Thoracic aorta (tissue), 2 donors: ENCODE results near the gene TRPM2. TPM values are rescaled to one million over a fixed set of nuclear protein-coding genes. Genes with fewer than 3 reads are reported as not detected.

ENCODE experiments used
- ATAC-seq: fragments of 150-250 bp; one replicate; pipeline ENCODE4 v1.8.0; 2017; ENCODE audit warnings: low read depth; ENCODE audit not compliant: insufficient number of reproducible peaks, low FRiP score
- DNase-seq: peaks from one replicate; pipeline ENCODE4 v3.0.0-alpha.2; 2020; ENCODE audit warnings: low spot score
- H3K27ac ChIP-seq, 2 donors: fragments of 200-600 bp; sonication (generic); 1 replicate in 1 of 2; 2 replicates in 1 of 2; pipeline ENCODE4 v1.5.1; 2016; ENCODE audit warnings: mild to moderate bottlenecking in 2 of 2, moderate library complexity in 2 of 2
- H3K27me3 ChIP-seq: fragments of 200-600 bp; sonication (generic); replicated peaks from 2 replicates; pipeline ENCODE4 v1.6.0; 2016; ENCODE audit warnings: mild to moderate bottlenecking; ENCODE audit not compliant: insufficient read depth
- H3K36me3 ChIP-seq: fragments of 200-600 bp; sonication (generic); one replicate; pipeline ENCODE4 v1.5.1; 2016
- H3K4me1 ChIP-seq, 2 donors: fragments of 200-600 bp; sonication (generic); 1 replicate in 1 of 2; 2 replicates in 1 of 2; pipeline versions ENCODE4 v1.5.1 to v1.6.0; 2016; ENCODE audit warnings: low read depth in 2 of 2, mild to moderate bottlenecking in 1 of 2; ENCODE audit not compliant: control insufficient read depth in 1 of 2
- H3K4me3 ChIP-seq: fragments of 200-600 bp; sonication (generic); 2 replicates; pipeline ENCODE4 v1.5.1; 2016; ENCODE audit warnings: mild to moderate bottlenecking
- H3K9me3 ChIP-seq: fragments of 200-600 bp; sonication (generic); 2 replicates; pipeline ENCODE4 v1.5.1; 2016
- total RNA-seq, 2 donors: library from RNA; depleted of rRNA; stranded (reverse); fragments of >200 nt; gene quantifications; one replicate each; pipeline versions ENCODE4 v1.1.0 to v1.2.3, GENCODE V29; 2016
- TF ChIP-seq, protein P1 (sequence below): fragments of 200-600 bp; sonication (generic); IDR thresholded peaks from one replicate; pipeline ENCODE4 v1.5.1; 2019; ENCODE audit warnings: antibody characterized with exemption

The TRPM2 gene
- total RNA-seq, 2 donors from 2014 or later: 10.4 to 12.9 TPM

DNA sequence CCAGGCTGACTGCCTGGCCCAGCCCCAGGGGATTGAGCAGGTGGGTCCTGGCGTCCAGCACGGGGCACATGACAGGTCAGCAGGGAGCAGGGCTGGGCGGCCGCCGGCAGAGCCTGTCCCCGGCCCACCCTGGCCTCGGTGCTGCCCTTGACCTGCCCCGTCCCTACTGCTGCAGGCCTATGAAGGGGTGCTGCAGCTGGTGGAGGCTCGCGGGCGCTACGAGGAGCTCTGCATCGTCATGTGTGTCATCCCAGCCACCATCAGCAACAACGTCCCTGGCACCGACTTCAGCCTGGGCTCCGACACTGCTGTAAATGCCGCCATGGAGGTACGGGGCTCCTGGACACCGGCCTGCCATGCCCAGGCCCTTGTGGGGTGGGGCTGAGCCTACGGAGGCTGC, 29.8 kb upstream of the TRPM2 start:
- ATAC-seq: no peak
- DNase-seq: no peak
- H3K36me3 ChIP-seq: peaks cover 36% of the 10 kb centered on the region
- no peaks in the 10 kb centered on the region for H3K4me1 ChIP-seq
- no peaks in the 10 kb centered on the region for H3K27me3 ChIP-seq
- TF ChIP-seq, protein P1, sequence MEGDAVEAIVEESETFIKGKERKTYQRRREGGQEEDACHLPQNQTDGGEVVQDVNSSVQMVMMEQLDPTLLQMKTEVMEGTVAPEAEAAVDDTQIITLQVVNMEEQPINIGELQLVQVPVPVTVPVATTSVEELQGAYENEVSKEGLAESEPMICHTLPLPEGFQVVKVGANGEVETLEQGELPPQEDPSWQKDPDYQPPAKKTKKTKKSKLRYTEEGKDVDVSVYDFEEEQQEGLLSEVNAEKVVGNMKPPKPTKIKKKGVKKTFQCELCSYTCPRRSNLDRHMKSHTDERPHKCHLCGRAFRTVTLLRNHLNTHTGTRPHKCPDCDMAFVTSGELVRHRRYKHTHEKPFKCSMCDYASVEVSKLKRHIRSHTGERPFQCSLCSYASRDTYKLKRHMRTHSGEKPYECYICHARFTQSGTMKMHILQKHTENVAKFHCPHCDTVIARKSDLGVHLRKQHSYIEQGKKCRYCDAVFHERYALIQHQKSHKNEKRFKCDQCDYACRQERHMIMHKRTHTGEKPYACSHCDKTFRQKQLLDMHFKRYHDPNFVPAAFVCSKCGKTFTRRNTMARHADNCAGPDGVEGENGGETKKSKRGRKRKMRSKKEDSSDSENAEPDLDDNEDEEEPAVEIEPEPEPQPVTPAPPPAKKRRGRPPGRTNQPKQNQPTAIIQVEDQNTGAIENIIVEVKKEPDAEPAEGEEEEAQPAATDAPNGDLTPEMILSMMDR: no peak
- H3K9me3 ChIP-seq: no peaks in the 10 kb centered on the region
- H3K4me3 ChIP-seq: no peak overlapping the region
- H3K27ac ChIP-seq: no peak overlapping the region

DNA sequence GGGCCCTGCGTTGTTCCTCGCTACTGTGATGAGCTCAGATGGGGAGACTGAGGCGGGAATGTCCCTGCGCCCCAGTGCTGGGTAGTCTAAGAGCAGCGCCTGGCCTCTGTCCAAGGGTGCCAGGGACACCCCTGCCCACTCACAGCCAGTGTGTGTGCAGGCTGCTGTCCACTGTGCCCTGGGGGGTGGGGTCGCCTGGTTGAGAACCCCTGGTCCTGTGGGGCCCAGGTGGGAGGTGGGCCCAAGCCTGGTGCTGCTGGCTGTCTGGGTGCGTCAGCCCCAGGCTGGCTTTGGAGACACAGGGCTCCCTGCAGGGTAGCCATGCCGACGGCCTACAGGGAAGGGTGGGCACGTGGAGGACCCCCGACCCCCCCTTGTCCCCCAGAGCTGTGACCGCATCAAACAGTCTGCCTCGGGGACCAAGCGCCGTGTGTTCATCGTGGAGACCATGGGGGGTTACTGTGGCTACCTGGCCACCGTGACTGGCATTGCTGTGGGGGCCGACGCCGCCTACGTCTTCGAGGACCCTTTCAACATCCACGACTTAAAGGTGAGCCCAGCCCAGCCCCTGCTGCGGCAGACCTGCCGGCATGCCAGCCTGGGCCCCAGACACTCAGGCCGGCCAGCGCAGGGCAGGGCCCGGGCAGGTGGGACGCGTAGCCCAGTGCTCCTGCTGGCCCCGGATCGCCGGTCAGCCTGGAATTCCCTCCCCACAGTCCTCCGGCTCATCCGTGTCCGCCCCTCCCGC, 29.1 kb upstream of the TRPM2 start:
- peaks cover 36% of the 10 kb centered on the region for H3K36me3 ChIP-seq
- H3K9me3 ChIP-seq: no peaks in the 10 kb centered on the region
- no peak overlapping the region for H3K27ac ChIP-seq
- TF ChIP-seq, protein P1: no peak
- no peaks in the 10 kb centered on the region for H3K27me3 ChIP-seq
- DNase-seq (no peak), ATAC-seq (no peak)
- no peaks in the 10 kb centered on the region for H3K4me1 ChIP-seq
- H3K4me3 ChIP-seq: no peak overlapping the region

DNA sequence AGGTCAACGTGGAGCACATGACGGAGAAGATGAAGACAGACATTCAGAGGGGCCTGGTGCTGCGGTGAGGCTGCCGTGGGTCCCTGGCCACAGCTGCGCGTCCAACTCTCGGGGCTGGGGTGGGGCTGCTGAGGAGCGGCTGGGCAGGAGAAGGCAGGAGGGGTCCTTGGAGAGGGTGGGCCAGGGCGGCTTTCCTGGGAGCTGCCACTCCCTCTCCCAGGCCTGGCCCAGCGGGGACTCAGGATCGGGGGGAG, 28.6 kb upstream of the TRPM2 start:
- TF ChIP-seq, protein P1: no peak
- Histone ChIP-seq H3K36me3 (peaks cover 36% of the 10 kb centered on the region), H3K27ac (no peak overlapping the region), H3K27me3 (no peaks in the 10 kb centered on the region), H3K4me3 (no peak overlapping the region), H3K9me3 (no peaks in the 10 kb centered on the region), H3K4me1 (no peaks in the 10 kb centered on the region)
- ATAC-seq (no peak), DNase-seq (no peak)

DNA sequence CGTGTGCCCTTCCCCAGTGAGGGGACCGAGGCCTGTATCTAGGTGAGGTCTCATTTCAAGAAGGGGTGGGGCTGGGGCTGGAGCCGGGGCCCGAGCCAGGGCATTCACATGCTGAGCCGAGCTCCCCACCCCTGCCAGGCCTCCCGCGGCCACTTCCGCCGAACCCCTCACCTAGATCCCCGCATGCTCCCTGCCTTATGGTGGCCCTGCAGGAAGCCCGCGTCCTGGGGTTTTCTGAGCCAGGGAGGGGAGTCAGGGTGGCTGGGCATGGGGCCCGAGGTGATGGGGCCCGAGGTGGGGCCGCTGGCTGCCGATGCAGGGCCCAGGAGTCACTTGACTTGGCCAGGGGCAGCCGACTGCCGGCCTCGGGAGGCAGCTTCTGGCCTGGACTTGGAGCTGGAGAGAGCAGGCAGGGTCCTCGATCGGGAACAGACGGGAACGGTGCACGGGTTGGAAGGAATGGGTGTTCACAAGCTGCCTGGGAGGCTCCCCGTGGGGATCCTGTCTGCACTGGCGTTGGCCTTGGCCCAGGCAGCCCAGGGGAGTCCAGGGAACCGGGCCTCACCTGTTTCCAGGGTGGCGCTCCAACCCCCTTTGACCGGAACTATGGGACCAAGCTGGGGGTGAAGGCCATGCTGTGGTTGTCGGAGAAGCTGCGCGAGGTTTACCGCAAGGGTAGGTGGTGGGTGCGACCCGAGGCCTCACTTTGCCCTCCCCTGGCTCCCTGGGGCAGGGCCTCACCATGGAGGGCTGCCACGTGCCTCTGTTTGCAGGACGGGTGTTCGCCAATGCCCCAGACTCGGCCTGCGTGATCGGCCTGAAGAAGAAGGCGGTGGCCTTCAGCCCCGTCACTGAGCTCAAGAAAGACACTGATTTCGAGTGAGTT, 27.8 kb upstream of the TRPM2 start:
- TF ChIP-seq, protein P1: no peak
- Histone ChIP-seq H3K9me3 (no peaks in the 10 kb centered on the region), H3K36me3 (peaks cover 36% of the 10 kb centered on the region), H3K4me3 (no peak overlapping the region), H3K27ac (no peak overlapping the region), H3K27me3 (no peaks in the 10 kb centered on the region), H3K4me1 (no peaks in the 10 kb centered on the region)
- ATAC-seq (no peak), DNase-seq (no peak)

DNA sequence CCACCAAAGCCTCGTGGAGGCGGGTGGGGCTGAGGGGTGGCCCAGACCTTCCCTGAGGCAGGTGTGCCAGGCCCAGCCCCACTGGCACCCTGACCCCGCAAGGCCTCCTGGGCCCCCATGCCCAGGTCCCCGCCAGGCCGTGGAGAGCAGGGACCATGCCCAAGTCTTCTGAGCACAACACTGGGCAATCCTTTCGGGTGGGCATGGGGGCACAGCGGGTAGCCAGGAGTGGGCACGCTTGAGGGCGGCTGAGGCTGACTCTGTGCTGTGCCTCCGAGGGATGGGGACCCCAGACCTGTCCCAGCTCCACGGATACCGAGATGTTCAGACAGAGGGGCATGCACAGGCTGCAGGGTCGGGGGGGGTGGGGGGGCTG, 27.2 kb upstream of the TRPM2 start:
- TF ChIP-seq, protein P1: no peak
- no peak overlapping the region for H3K4me3 ChIP-seq
- H3K9me3 ChIP-seq: no peaks in the 10 kb centered on the region
- H3K36me3 ChIP-seq: peaks cover 36% of the 10 kb centered on the region
- DNase-seq (no peak), ATAC-seq (no peak)
- H3K27me3 ChIP-seq: no peaks in the 10 kb centered on the region
- no peak overlapping the region for H3K27ac ChIP-seq
- no peaks in the 10 kb centered on the region for H3K4me1 ChIP-seq
